IMR-90 (cell line): ENCODE measurements around the gene NGFR. TPM values are rescaled to one million over a fixed set of nuclear protein-coding genes. Genes with fewer than 3 reads are reported as not detected.

Experiments used
- ATAC-seq: fragments of 200-7000 bp; cut with Tn5 transposase; 2 replicates; pipeline ENCODE4 v1.9.1; 2020; ENCODE audit warnings: low read depth, mild to moderate bottlenecking, moderate library complexity
- BruUV-seq: library from RNA; stranded (reverse); fragments of 400-500 nt; replicated peaks from 2 replicates; lab custom pipeline; 2021; lab: Mats Ljungman, UMichigan
- CTCF ChIA-PET: fragments of 300-600 bp; formaldehyde crosslinking; extraction: SDS; loops from one replicate; lab custom pipeline; 2021; ENCODE audit warnings: antibody characterized with exemption; lab: Yijun Ruan, JAX
- POLR2A ChIA-PET: fragments of 300-600 bp; sonication (Branson Sonifier 250); formaldehyde crosslinking; loops from one replicate; lab custom pipeline; 2022; ENCODE audit warnings: antibody characterized with exemption; ENCODE audit not compliant: unreplicated experiment; lab: Charles Lee
- DNase-seq: peaks from one replicate; pipeline ENCODE4 v3.0.0; 2013
- H2AFZ ChIP-seq: replicated peaks from 2 replicates; pipeline ENCODE3; 2013; ENCODE audit warnings: low read length, mild to moderate bottlenecking; ENCODE audit not compliant: poor library complexity
- H2AK5ac ChIP-seq: 2 replicates; pipeline ENCODE4 v1.6.1; 2013; ENCODE audit warnings: low read depth, low read length, inconsistent platforms
- H2AK9ac ChIP-seq: replicated peaks from 2 replicates; pipeline ENCODE3; 2013; ENCODE audit warnings: mild to moderate bottlenecking, low read depth, low read length, moderate library complexity; ENCODE audit not compliant: poor library complexity
- H2BK120ac ChIP-seq: 2 replicates; pipeline ENCODE4 v1.6.1; 2013; ENCODE audit warnings: low read depth, low read length, inconsistent platforms
- H2BK15ac ChIP-seq: 3 replicates; pipeline ENCODE4 v1.6.1; 2013; ENCODE audit warnings: low read depth, low read length, inconsistent platforms
- H2BK20ac ChIP-seq: 2 replicates; pipeline ENCODE4 v1.6.1; 2013; ENCODE audit warnings: low read depth, mild to moderate bottlenecking, inconsistent platforms, low read length, moderate library complexity
- H2BK5ac ChIP-seq: 2 replicates; pipeline ENCODE4 v1.6.1; 2013; ENCODE audit warnings: mild to moderate bottlenecking, low read depth, low read length, inconsistent platforms; ENCODE audit not compliant: poor library complexity, severe bottlenecking
- H3K14ac ChIP-seq: replicated peaks from 2 replicates; pipeline ENCODE4 v1.6.1; 2013; ENCODE audit warnings: low read depth, low read length, inconsistent platforms
- H3K18ac ChIP-seq: 2 replicates; pipeline ENCODE4 v1.6.1; 2013; ENCODE audit warnings: low read depth, low read length, control low read depth
- H3K23ac ChIP-seq: 2 replicates; pipeline ENCODE4 v1.6.1; 2013; ENCODE audit warnings: low read depth, low read length, inconsistent platforms
- H3K27ac ChIP-seq: 2 replicates; pipeline ENCODE4 v1.5.1; 2013; ENCODE audit warnings: mild to moderate bottlenecking, control low read depth, low read length; ENCODE audit not compliant: insufficient read depth
- H3K27me3 ChIP-seq: 2 replicates; pipeline ENCODE4 v1.6.1; 2013; ENCODE audit warnings: low read length; ENCODE audit not compliant: control insufficient read depth, insufficient read depth
- H3K36me3 ChIP-seq: 2 replicates; pipeline ENCODE4 v1.6.1; 2013; ENCODE audit warnings: low read length, mixed read lengths; ENCODE audit not compliant: control insufficient read depth, insufficient read depth
- H3K4ac ChIP-seq: 2 replicates; pipeline ENCODE4 v1.6.1; 2013; ENCODE audit warnings: low read depth, low read length, inconsistent platforms
- H3K4me1 ChIP-seq: 2 replicates; pipeline ENCODE4 v1.6.1; 2013; ENCODE audit warnings: low read length, mixed read lengths; ENCODE audit not compliant: control insufficient read depth, insufficient read depth
- H3K4me2 ChIP-seq: 2 replicates; pipeline ENCODE4 v1.6.1; 2013; ENCODE audit warnings: low read depth, mild to moderate bottlenecking, control low read depth, low read length, moderate library complexity
- H3K4me3 ChIP-seq: 2 replicates; pipeline ENCODE4 v1.5.1; 2013; ENCODE audit warnings: low read depth, mild to moderate bottlenecking, control low read depth, low read length, moderate library complexity; ENCODE audit not compliant: insufficient read depth
- H3K56ac ChIP-seq: 2 replicates; pipeline ENCODE4 v1.6.1; 2013; ENCODE audit warnings: low read length, inconsistent platforms; ENCODE audit not compliant: insufficient read depth; ENCODE audit errors: extremely low read depth
- H3K79me1 ChIP-seq, 2 experiments: 2 replicates each; pipeline ENCODE4 v1.6.1; 2013; ENCODE audit warnings: low read length in 2 of 2, inconsistent platforms in 1 of 2, low read depth in 1 of 2
- H3K9ac ChIP-seq: 2 replicates; pipeline ENCODE4 v1.6.1; 2013; ENCODE audit warnings: low read depth, low read length, control low read depth
- H3K9me1 ChIP-seq: 2 replicates; pipeline ENCODE4 v1.6.1; 2013; ENCODE audit warnings: low read length, inconsistent platforms; ENCODE audit not compliant: insufficient read depth
- H3K9me3 ChIP-seq: 2 replicates; pipeline ENCODE4 v1.6.1; 2013; ENCODE audit warnings: low read length; ENCODE audit not compliant: control insufficient read depth, insufficient read depth
- H4K20me1 ChIP-seq: 2 replicates; pipeline ENCODE4 v1.6.1; 2013; ENCODE audit warnings: low read length, inconsistent platforms; ENCODE audit not compliant: insufficient read depth
- H4K5ac ChIP-seq: 2 replicates; pipeline ENCODE4 v1.6.1; 2013; ENCODE audit warnings: mild to moderate bottlenecking, low read depth, low read length, control low read depth
- H4K8ac ChIP-seq, 2 experiments: 2 replicates each; pipeline ENCODE4 v1.6.1; 2013; ENCODE audit warnings: low read depth in 2 of 2, low read length in 2 of 2, control low read depth in 1 of 2, inconsistent platforms in 1 of 2
- H4K91ac ChIP-seq: 2 replicates; pipeline ENCODE4 v1.6.1; 2013; ENCODE audit warnings: low read depth, low read length, inconsistent platforms; ENCODE audit not compliant: insufficient read depth
- CTCF ChIP-seq: conservative IDR thresholded peaks from 2 replicates; pipeline ENCODE4 v1.5.1; 2012; ENCODE audit warnings: mild to moderate bottlenecking, low read depth, low read length, improper control_type of control experiment
- MAZ ChIP-seq: IDR thresholded peaks from 2 replicates; pipeline ENCODE4 v1.6.1; 2012; ENCODE audit warnings: low read depth, mild to moderate bottlenecking, low read length, improper control_type of control experiment, moderate library complexity, borderline replicate concordance
- NFE2L2 ChIP-seq: fragments of 150-350 bp; IDR thresholded peaks from 2 replicates; pipeline ENCODE4 v1.6.1; 2016; ENCODE audit warnings: low read depth, mild to moderate bottlenecking, low read length
- RAD21 ChIP-seq: IDR thresholded peaks from 2 replicates; pipeline ENCODE4 v1.6.1; 2012; ENCODE audit warnings: low read length, improper control_type of control experiment
- SMC3 ChIP-seq: fragments of 150-350 bp; IDR thresholded peaks from 2 replicates; pipeline ENCODE4 v1.6.1; 2016; ENCODE audit warnings: low read depth, mild to moderate bottlenecking, antibody characterized with exemption, low read length, moderate library complexity
- WGBS, 2 experiments: methylation state at CpG; one replicate each; pipeline versions ENCODE4 v1.1.5 to v1.1.7; 2013; ENCODE audit warnings: missing lambda C conversion rate in 2 of 2; ENCODE audit not compliant: insufficient read length in 1 of 2; ENCODE audit errors: extremely low coverage in 2 of 2; 5-methylcytosine and 5-hydroxymethylcytosine counted together
- dilution Hi-C: fragments of 300-500 bp; cut with HindIII; formaldehyde crosslinking; loops from one replicate; pipeline ENCODE4 v1.14.3; 2018; ENCODE audit warnings: low sequenced_read_pairs; ENCODE audit not compliant: unreplicated experiment
- in situ Hi-C: fragments of 300-500 bp; cut with MboI; formaldehyde crosslinking; loops from 3 replicates; pipeline ENCODE4 v1.14.3; 2019; ENCODE audit warnings: low sequenced_read_pairs, inconsistent platforms, mixed read lengths
- intact Hi-C: fragments of 100-400 bp; cut with micrococcal nuclease; formaldehyde crosslinking; loops from 2 replicates; pipeline ENCODE4 v1.10.0; 2022
- polyA plus RNA-seq, 3 experiments: library from polyadenylated mRNA; depleted of rRNA; stranded (reverse); fragments of >200 nt; gene quantifications; 2 replicates each; pipeline ENCODE4 v1.2.3, GENCODE V29; 2012; ENCODE audit warnings: low replicate concordance in 1 of 3
- total RNA-seq: library from RNA; depleted of rRNA; stranded (reverse); fragments of >200 nt; gene quantifications from 2 replicates; pipeline ENCODE4 v1.2.3, GENCODE V29; 2012

Gene NGFR
- total and polyA plus RNA-seq, 2 of the 4 experiments (the other 2 are of a cell fraction) = 0.15 to 0.18 TPM

- no peak for TF ChIP-seq NFE2L2
- no peak for TF ChIP-seq MAZ
Measured at GRCh38 chr17:49556223-49556943, 61.3 kb downstream of the NGFR start (continued).

GRCh38 chr17:49557312-49558024, 62.4 kb downstream of the NGFR start:
- no peak overlapping the region for H3K4me3 ChIP-seq
- POLR2A ChIA-PET = no interaction called here
- in situ Hi-C loops = no loop called here

More at GRCh38 chr17:49557312-49558024, 62.4 kb downstream of the NGFR start:
- DNase-seq = peak; percentile 46
- no peaks in the 10 kb centered on the region for H3K9me1 ChIP-seq
- peak overlapping the region; percentile 3 for H2AFZ ChIP-seq
- H3K9ac ChIP-seq = no peak overlapping the region
- no peak overlapping the region for H3K4ac ChIP-seq
- H3K27ac ChIP-seq = no peak overlapping the region
- BruUV-seq = no TSS peak
- H2AK9ac ChIP-seq = no peak overlapping the region
- no peak overlapping the region for H2BK20ac ChIP-seq
- no peak overlapping the region for H4K5ac ChIP-seq
- 5% methylated on average over 5 of the region's 9 CpGs; no CpG with 5 or more reads in 1 of the 2 experiments for WGBS, 2 experiments
- no peak overlapping the region for H3K23ac ChIP-seq
- H2BK15ac ChIP-seq = no peak overlapping the region
- no peaks in the 10 kb centered on the region for H4K20me1 ChIP-seq
- H3K4me1 ChIP-seq = peaks cover 2% of the 10 kb centered on the region; the same call in 1 of the 2 replicates
- H3K4me2 ChIP-seq = no peak overlapping the region
- no peak overlapping the region for H2BK120ac ChIP-seq
- H3K36me3 ChIP-seq = no peaks in the 10 kb centered on the region
- H3K56ac ChIP-seq = no peak overlapping the region
- CTCF ChIA-PET = interaction anchor here (0.6 to 1.3 kb wide), 11 partner anchors 10 to 1385 kb away, joined by 3 to 11 read pairs (median 3); partner anchors contain the start of gene SLC35B1
- no peak overlapping the region for H2AK5ac ChIP-seq
- dilution Hi-C loops = no loop called here
- H3K9me3 ChIP-seq = no peaks in the 10 kb centered on the region
- no peak overlapping the region for H3K18ac ChIP-seq
- H3K14ac ChIP-seq = no peak overlapping the region
- intact Hi-C loops = loop anchor here (1.0 to 2.0 kb wide), 2 partner anchors 143 to 242 kb away; partner anchors contain the start of gene PHB1
- H3K79me1 ChIP-seq = no peaks in the 10 kb centered on the region
- no peak overlapping the region for H4K91ac ChIP-seq
- H4K8ac ChIP-seq = no peak overlapping the region
- TF ChIP-seq MAZ = no peak
- TF ChIP-seq CTCF = peak; percentile 55
- peak; percentile 57 for TF ChIP-seq RAD21
- peak; percentile 28; the same call in 1 of the 2 replicates for TF ChIP-seq SMC3
- peak; percentile 52 for ATAC-seq
- peaks cover 28% of the 10 kb centered on the region for H3K27me3 ChIP-seq
- H2BK5ac ChIP-seq = no peak overlapping the region
